Esophagus squamous epithelium (tissue), 4 donors: ENCODE results near the gene QPRT.
"Not testable (repeated sequence)": the region's sequence is repeated elsewhere in the genome, so short reads cannot be mapped to it uniquely, and the experiment has no call there.

ENCODE experiments used
- POLR2A ChIP-seq, 4 donors: fragments of 450-650 bp; IDR thresholded peaks; one replicate each; pipeline ENCODE4 v1.6.1; 2017; ENCODE audit warnings: antibody characterized with exemption in 4 of 4, mild to moderate bottlenecking in 4 of 4, moderate library complexity in 3 of 4
- TF ChIP-seq, protein P1 (sequence below), 6 experiments: fragments of 450-650 bp in 4 of 6; fragments of 200-600 bp in 2 of 6; sonication (generic) in 2 of 6; IDR thresholded peaks; one replicate each; pipeline ENCODE4 v1.5.1; 2016 to 2019; ENCODE audit warnings: antibody characterized with exemption in 6 of 6, mild to moderate bottlenecking in 4 of 6, moderate library complexity in 4 of 6

DNA sequence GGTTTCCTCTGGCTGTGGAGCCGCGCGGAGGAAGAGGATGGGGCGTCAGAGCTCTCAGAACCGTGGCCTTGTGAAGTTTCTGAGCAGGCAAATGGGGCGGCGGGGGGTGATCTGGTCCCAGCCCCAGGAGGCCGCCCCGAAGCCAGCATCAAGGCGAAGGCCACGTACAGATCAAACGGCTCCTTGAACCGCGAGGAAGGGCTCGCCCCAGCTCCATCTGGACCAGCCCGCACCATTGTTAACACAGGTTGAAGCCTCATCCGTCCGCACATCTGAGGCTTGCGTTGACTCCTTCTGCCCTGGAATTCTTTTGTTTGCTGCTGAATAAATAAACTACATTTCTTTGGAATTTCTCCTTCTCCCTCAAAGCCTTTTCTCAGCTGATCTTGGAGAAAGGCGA lies 47.3 kb upstream of the QPRT start:
- TF ChIP-seq, protein P1, sequence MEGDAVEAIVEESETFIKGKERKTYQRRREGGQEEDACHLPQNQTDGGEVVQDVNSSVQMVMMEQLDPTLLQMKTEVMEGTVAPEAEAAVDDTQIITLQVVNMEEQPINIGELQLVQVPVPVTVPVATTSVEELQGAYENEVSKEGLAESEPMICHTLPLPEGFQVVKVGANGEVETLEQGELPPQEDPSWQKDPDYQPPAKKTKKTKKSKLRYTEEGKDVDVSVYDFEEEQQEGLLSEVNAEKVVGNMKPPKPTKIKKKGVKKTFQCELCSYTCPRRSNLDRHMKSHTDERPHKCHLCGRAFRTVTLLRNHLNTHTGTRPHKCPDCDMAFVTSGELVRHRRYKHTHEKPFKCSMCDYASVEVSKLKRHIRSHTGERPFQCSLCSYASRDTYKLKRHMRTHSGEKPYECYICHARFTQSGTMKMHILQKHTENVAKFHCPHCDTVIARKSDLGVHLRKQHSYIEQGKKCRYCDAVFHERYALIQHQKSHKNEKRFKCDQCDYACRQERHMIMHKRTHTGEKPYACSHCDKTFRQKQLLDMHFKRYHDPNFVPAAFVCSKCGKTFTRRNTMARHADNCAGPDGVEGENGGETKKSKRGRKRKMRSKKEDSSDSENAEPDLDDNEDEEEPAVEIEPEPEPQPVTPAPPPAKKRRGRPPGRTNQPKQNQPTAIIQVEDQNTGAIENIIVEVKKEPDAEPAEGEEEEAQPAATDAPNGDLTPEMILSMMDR (IDR thresholded peaks at IDR 0.05), result not testable (repeated sequence)
- TF ChIP-seq POLR2A (IDR thresholded peaks at IDR 0.05), result not testable (repeated sequence)
